ENCODE results near the gene APOA1. TPM values are rescaled to one million over a fixed set of nuclear protein-coding genes. Genes with fewer than 3 reads are reported as not detected.

The APOA1 gene
- total RNA-seq, 1 donor from 2014 or later, result 3.7 TPM

DNA sequence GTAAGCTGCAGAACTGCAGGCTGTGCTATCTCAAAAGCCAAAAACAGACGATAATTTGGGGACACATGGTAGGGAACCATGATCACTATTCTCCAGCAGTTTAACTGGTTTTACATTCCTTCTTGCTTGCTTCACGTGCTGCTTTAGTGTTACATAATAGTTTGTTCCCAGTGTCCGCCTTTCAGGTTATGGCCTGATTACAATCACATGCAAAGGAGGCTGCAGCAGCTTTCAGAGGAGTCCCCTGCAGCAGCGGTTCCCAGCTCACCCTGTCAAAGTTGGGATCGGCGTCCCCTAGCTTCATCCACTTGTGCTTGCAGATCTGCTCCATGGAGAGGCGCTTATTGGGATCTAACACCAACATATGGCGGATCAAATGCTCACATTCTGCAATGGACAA lies 39.2 kb upstream of the APOA1 start:
- Histone ChIP-seq H3K4me3 (no peak overlapping the region), H3K4me1 (peaks cover 5% of the 10 kb centered on the region), H3K36me3 (peaks cover 50% of the 10 kb centered on the region), H3K9me3 (no peaks in the 10 kb centered on the region), H3K27ac (no peak overlapping the region), H3K27me3 (ENCODE audit: low read depth) (no peaks in the 10 kb centered on the region)
- DNase-seq (no peak), ATAC-seq (no peak)
- intact Hi-C loops (cut with DNase I), result loop anchor here (5.0 kb wide), 1 partner anchor 231 kb away; no protein-coding TSS in a partner anchor
- TF ChIP-seq CTCF (IDR thresholded peaks at IDR 0.05), result no peak

DNA sequence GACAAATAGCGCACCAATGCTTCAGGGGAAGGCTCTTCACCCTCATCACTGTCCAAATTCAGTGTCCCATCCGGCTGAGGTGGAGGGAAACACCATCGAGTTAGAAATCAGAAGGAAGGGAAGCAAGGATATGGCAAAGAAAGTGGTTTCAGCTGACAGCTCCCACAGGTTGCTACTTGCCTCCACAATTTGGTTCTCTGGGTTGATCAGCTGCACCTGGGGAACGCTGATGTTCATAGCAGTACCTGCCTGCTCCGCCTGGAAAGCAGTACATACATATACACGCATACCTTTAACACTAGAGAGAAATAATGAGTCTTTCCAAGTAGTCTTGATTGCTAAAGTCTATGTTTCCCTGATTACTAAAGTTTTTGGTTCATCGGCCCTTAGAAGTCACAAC lies 37.8 kb upstream of the APOA1 start:
- H3K27ac ChIP-seq, result no peak overlapping the region
- intact Hi-C loops (cut with DNase I), result loop anchor here (5.0 kb wide), 1 partner anchor 232 kb away; no protein-coding TSS in a partner anchor
- H3K9me3 ChIP-seq, result no peaks in the 10 kb centered on the region
- DNase-seq, result no peak
- no peaks in the 10 kb centered on the region for H3K27me3 ChIP-seq (ENCODE audit: low read depth)
- no peak overlapping the region for H3K4me3 ChIP-seq
- H3K36me3 ChIP-seq, result peaks cover 59% of the 10 kb centered on the region
- TF ChIP-seq CTCF (IDR thresholded peaks at IDR 0.05), result no peak
- H3K4me1 ChIP-seq, result peaks cover 3% of the 10 kb centered on the region
- no peak for ATAC-seq

DNA sequence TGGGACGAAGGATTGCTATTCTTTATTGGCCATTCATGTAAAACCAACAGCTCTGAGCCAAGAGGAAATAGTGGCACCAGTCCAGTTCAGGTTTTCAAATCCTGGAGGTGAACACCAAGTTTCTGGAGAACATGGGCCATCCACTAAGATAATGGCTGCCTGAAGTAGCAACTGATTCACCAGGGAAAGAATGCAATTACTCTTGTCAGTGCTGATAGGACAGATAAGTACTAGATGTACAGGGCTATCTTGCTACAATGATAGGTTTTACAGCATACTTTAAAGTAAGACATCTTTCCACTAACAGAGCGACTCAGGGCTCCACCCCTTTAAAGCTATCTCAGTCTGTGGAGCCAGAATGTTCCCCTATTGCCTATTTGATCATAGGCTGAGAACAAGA lies 36.8 kb upstream of the APOA1 start:
- Histone ChIP-seq H3K4me1 (no peaks in the 10 kb centered on the region), H3K9me3 (no peaks in the 10 kb centered on the region), H3K27me3 (ENCODE audit: low read depth) (no peaks in the 10 kb centered on the region), H3K4me3 (no peak overlapping the region), H3K36me3 (peaks cover 69% of the 10 kb centered on the region), H3K27ac (no peak overlapping the region)
- TF ChIP-seq CTCF (IDR thresholded peaks at IDR 0.05), result no peak
- intact Hi-C loops (cut with DNase I), result no loop called here
- ATAC-seq, result no peak
- DNase-seq, result no peak

DNA sequence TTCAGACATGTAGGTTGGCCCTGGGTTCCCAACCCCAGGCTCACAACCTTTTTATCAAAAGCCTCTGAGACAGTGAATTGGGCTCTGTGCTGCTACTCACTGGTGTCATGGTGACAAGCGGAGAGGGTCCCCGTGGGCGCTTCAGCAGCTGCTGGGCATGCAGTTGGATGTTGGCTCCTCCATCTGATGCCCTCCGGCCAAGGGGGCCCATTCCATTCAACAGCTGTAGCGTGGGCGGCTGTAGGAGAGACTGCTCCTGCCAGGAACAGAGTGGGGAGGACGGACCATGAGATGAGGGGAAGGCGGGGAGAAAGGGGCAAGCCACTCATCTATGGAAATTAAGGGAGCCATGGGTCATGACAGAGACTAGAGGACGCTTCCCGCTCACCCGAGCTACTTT lies 36.0 kb upstream of the APOA1 start:
- DNase-seq (no peak), ATAC-seq (no peak)
- Histone ChIP-seq H3K27ac (no peak overlapping the region), H3K27me3 (ENCODE audit: low read depth) (no peaks in the 10 kb centered on the region), H3K36me3 (peaks cover 78% of the 10 kb centered on the region), H3K9me3 (no peaks in the 10 kb centered on the region), H3K4me1 (no peaks in the 10 kb centered on the region), H3K4me3 (no peak overlapping the region)
- intact Hi-C loops (cut with DNase I), result no loop called here
- TF ChIP-seq CTCF (IDR thresholded peaks at IDR 0.05), result no peak

- peaks cover 99% of the 10 kb centered on the region for H3K36me3 ChIP-seq
- H3K27ac ChIP-seq, result peak overlapping the region; percentile 48
- no peak overlapping the region for H3K4me3 ChIP-seq
Observed at GRCh38 chr11:116871248-116871647, 33.8 kb upstream of the APOA1 start.

More at GRCh38 chr11:116871248-116871647, 33.8 kb upstream of the APOA1 start:
- no peak for TF ChIP-seq CTCF (IDR thresholded peaks at IDR 0.05)
- DNase-seq (no peak), ATAC-seq (no peak)
- intact Hi-C loops (cut with DNase I), result no loop called here
- no peaks in the 10 kb centered on the region for H3K27me3 ChIP-seq (ENCODE audit: low read depth)
- H3K9me3 ChIP-seq, result no peaks in the 10 kb centered on the region
- H3K4me1 ChIP-seq, result no peaks in the 10 kb centered on the region
